GM12878 (cell line): ENCODE data around the gene CCDC187. TPM values are rescaled to one million over a fixed set of nuclear protein-coding genes. Genes with fewer than 3 reads are reported as not detected.

Experiments
- ATAC-seq: fragments of 200-7000 bp; cut with Tn5 transposase; 3 replicates; pipeline ENCODE4 v1.9.1; 2020; ENCODE audit warnings: mild to moderate bottlenecking, moderate library complexity
- BruUV-seq: library from RNA; stranded (reverse); fragments of 400-500 nt; replicated peaks from 2 replicates; lab custom pipeline; 2021; lab: Mats Ljungman, UMichigan
- CTCF ChIA-PET: fragments of 300-600 bp; sonication (Branson Sonifier 250); formaldehyde crosslinking; extraction: SDS; loops from one replicate; lab custom pipeline; 2021; ENCODE audit warnings: inconsistent platforms; lab: Yijun Ruan, JAX
- POLR2A ChIA-PET: fragments of 350-600 bp; formaldehyde crosslinking; extraction: SDS; loops from one replicate; lab custom pipeline; 2021; ENCODE audit warnings: inconsistent platforms; lab: Charles Lee
- RAD21 ChIA-PET: fragments of 300-600 bp; sonication (Branson Sonifier 250); formaldehyde crosslinking; loops from one replicate; lab custom pipeline; 2023; ENCODE audit warnings: antibody characterized with exemption; ENCODE audit not compliant: unreplicated experiment; lab: Charles Lee
- SMC1A ChIA-PET: fragments of 300-600 bp; sonication (Branson Sonifier 250); formaldehyde crosslinking; loops from one replicate; lab custom pipeline; 2023; ENCODE audit not compliant: unreplicated experiment, uncharacterized antibody; lab: Charles Lee
- DNase-seq: peaks from one replicate; pipeline ENCODE4 v3.0.0-alpha.2; 2011; ENCODE audit warnings: low read depth, low spot score
- FAIRE-seq: peaks from 3 replicates; lab custom pipeline; 2011; peaks lifted over from hg19 to GRCh38; lab: Jason Lieb, UNC
- H2AFZ ChIP-seq: 2 replicates; pipeline ENCODE4 v1.6.0; 2011; ENCODE audit warnings: low read depth, low read length, control low read depth; ENCODE audit not compliant: control insufficient read depth
- H3K27ac ChIP-seq: 2 replicates; pipeline ENCODE4 v1.5.1; 2011; ENCODE audit warnings: control low read depth; ENCODE audit not compliant: control insufficient read depth, insufficient read depth
- H3K27me3 ChIP-seq, 2 experiments: replicated peaks in 1 of 2; 2 replicates each; pipeline versions ENCODE4 v1.6.0 to v1.6.1; 2011; ENCODE audit warnings: low read length in 1 of 2; ENCODE audit not compliant: control insufficient read depth in 2 of 2, insufficient read depth in 2 of 2
- H3K36me3 ChIP-seq, 2 experiments: 2 replicates each; pipeline ENCODE4 v1.5.1; 2011; ENCODE audit warnings: low read length in 1 of 2; ENCODE audit not compliant: control insufficient read depth in 2 of 2, insufficient read depth in 2 of 2
- H3K4me1 ChIP-seq: 2 replicates; pipeline ENCODE4 v1.6.1; 2011; ENCODE audit warnings: mild to moderate bottlenecking, low read length, moderate library complexity, mixed read lengths; ENCODE audit not compliant: control insufficient read depth, insufficient read depth
- H3K4me2 ChIP-seq: 2 replicates; pipeline ENCODE4 v1.6.0; 2011; ENCODE audit warnings: control low read depth; ENCODE audit not compliant: control insufficient read depth, insufficient read depth
- H3K4me3 ChIP-seq: fragments of 200-600 bp; sonication (generic); 2 replicates; pipeline ENCODE4 v1.5.1; 2016
- H3K79me2 ChIP-seq: 2 replicates; pipeline ENCODE4 v1.6.0; 2011; ENCODE audit warnings: low read length; ENCODE audit not compliant: control insufficient read depth, insufficient read depth
- H3K9ac ChIP-seq: 2 replicates; pipeline ENCODE4 v1.8.0; 2011; ENCODE audit warnings: low read length, control low read depth, mixed read lengths; ENCODE audit not compliant: control insufficient read depth, insufficient read depth
- H3K9me3 ChIP-seq: replicated peaks from 3 replicates; pipeline ENCODE4 v1.5.1; 2011; ENCODE audit warnings: mild to moderate bottlenecking, low read length; ENCODE audit not compliant: control insufficient read depth, insufficient read depth
- H4K20me1 ChIP-seq: 2 replicates; pipeline ENCODE4 v1.6.0; 2011; ENCODE audit not compliant: control insufficient read depth, insufficient read depth
- BHLHE40 ChIP-seq, 2 experiments: fragments of 450-650 bp in 1 of 2; IDR thresholded peaks; 2 replicates each; pipeline ENCODE4 v1.6.1; 2011 to 2017; ENCODE audit warnings: low read depth in 2 of 2, borderline replicate concordance in 1 of 2, improper control_type of control experiment in 1 of 2, low read length in 1 of 2, mild to moderate bottlenecking in 1 of 2
- CEBPB ChIP-seq, 2 experiments: fragments of 150-350 bp in 1 of 2; IDR thresholded peaks; 2 replicates each; pipeline ENCODE4 v1.6.1; 2012 to 2014; ENCODE audit warnings: low read depth in 2 of 2, low read length in 2 of 2, borderline replicate concordance in 1 of 2, inconsistent platforms in 1 of 2
- HCFC1 ChIP-seq: fragments of 150-350 bp; IDR thresholded peaks from 2 replicates; pipeline ENCODE4 v1.6.1; 2014; ENCODE audit warnings: low read length
- HDAC2 ChIP-seq: fragments of 200-600 bp; sonication (generic); IDR thresholded peaks from 2 replicates; pipeline ENCODE4 v1.6.1; 2017
- HSF1 ChIP-seq: fragments of 150-350 bp; IDR thresholded peaks from 2 replicates; pipeline ENCODE4 v1.6.1; 2014; ENCODE audit warnings: mild to moderate bottlenecking, low read depth, low read length
- LARP7 ChIP-seq: fragments of 450-650 bp; IDR thresholded peaks from 2 replicates; pipeline ENCODE4 v1.6.1; 2017; ENCODE audit warnings: mild to moderate bottlenecking
- MAX ChIP-seq: IDR thresholded peaks from 2 replicates; pipeline ENCODE4 v1.6.1; 2012; ENCODE audit warnings: low read depth, low read length, improper control_type of control experiment
- NFYA ChIP-seq: IDR thresholded peaks from 2 replicates; pipeline ENCODE4 v1.6.1; 2011; ENCODE audit warnings: low read depth, mild to moderate bottlenecking, low read length, improper control_type of control experiment, borderline replicate concordance
- PBX3 ChIP-seq: IDR thresholded peaks from 2 replicates; pipeline ENCODE4 v1.6.1; 2011; ENCODE audit warnings: mild to moderate bottlenecking, low read depth, low read length, moderate library complexity; ENCODE audit not compliant: insufficient replicate concordance
- POLR2A ChIP-seq: IDR thresholded peaks from 2 replicates; pipeline ENCODE4 v1.6.1; 2011; ENCODE audit warnings: low read depth, mild to moderate bottlenecking, low read length
- SRF ChIP-seq, 2 experiments: IDR thresholded peaks; 2 replicates each; pipeline ENCODE4 v1.6.1; 2011; ENCODE audit warnings: low read depth in 2 of 2, low read length in 2 of 2, mild to moderate bottlenecking in 1 of 2, moderate library complexity in 1 of 2
- SUPT20H ChIP-seq: IDR thresholded peaks from 2 replicates; pipeline ENCODE4 v1.6.1; 2011; ENCODE audit warnings: low read depth, mild to moderate bottlenecking, low read length, moderate library complexity, borderline replicate concordance; ENCODE audit not compliant: control insufficient read depth
- ZBTB33 ChIP-seq: fragments of 450-650 bp; IDR thresholded peaks from 2 replicates; pipeline ENCODE4 v1.6.1; 2017; ENCODE audit warnings: mild to moderate bottlenecking
- WGBS: methylation state at CpG from one replicate; pipeline ENCODE4 v1.1.6; 2016; ENCODE audit warnings: low lambda C conversion rate; ENCODE audit not compliant: insufficient replicate concordance, insufficient coverage; ENCODE audit errors: missing lambda C conversion rate; 5-methylcytosine and 5-hydroxymethylcytosine counted together
- in situ Hi-C: fragments of 300-500 bp; cut with MboI; formaldehyde crosslinking; loops from 9 replicates; pipeline ENCODE4 v1.14.3; 2018; ENCODE audit warnings: mixed read lengths
- intact Hi-C: fragments of 100-400 bp; cut with micrococcal nuclease; formaldehyde crosslinking; loops from one replicate; pipeline ENCODE4 v1.14.2; 2022; ENCODE audit not compliant: unreplicated experiment
- polyA plus RNA-seq, 11 experiments: library from polyadenylated mRNA; depleted of rRNA in 4 of 11; unstranded in 6 of 11; stranded (reverse) in 5 of 11; fragments of >200 nt; fragmentation: Nextera tagmentation in 4 of 11; fragmentation: Illumina TruSeq in 1 of 11; extraction: Ambion mirVana in 4 of 11; extraction: Trizol in 1 of 11; gene quantifications; 1 replicate in 1 of 11; 2 replicates in 10 of 11; pipeline versions ENCODE4 v1.2.1 to v1.2.3, GENCODE V29; 2011 to 2016; ENCODE audit warnings: inconsistent platforms in 2 of 11, missing spikeins in 2 of 11, low read depth in 1 of 11
- total RNA-seq, 4 experiments: library from RNA; depleted of rRNA in 3 of 4; stranded (reverse); fragments of >200 nt in 3 of 4; fragmentation: Illumina TruSeq in 1 of 4; extraction: Trizol in 1 of 4; gene quantifications; 2 replicates each; pipeline versions ENCODE4 v1.2.1 to v1.2.3, GENCODE V29; 2013 to 2021
- TF ChIP-seq, protein P1 (sequence below): fragments of 450-650 bp; IDR thresholded peaks from 2 replicates; pipeline ENCODE4 v1.6.1; 2016; ENCODE audit warnings: mild to moderate bottlenecking

The CCDC187 gene
- total and polyA plus RNA-seq, 10 of the 15 experiments (the other 5 are each of a cell fraction or from before 2014, with no cell fraction given), result 0.04 to 0.23 (median 0.04) TPM; not detected in 7

DNA sequence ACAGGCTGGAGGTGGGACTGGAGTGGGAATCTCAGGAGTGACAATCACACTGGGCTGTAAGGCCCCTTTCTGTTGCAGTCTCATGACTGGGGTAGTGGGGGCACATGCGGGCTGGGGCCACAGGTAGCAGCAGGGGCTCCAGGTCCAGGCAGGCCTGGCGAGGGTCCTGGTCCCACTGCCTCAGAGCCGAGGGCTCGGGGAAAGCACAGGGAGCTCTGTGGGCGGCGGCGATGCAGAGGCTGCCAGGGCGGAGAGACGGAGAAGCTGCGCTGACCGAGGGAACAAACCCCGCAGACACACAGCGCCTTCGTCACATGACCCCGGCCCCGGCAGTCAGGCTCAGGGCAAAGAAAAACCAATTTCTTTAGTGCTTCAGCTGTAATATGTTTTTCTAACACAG, 93.6 kb downstream of the CCDC187 start (continued):
- TF ChIP-seq PBX3 (no peak), NFYA (no peak), HSF1 (no peak), BHLHE40 (IDR thresholded peaks at IDR 0.05; ENCODE audit: borderline replicate concordance in 1 of 2, low read depth in 2 of 2, low read length in 1 of 2) (no peak), SRF (IDR thresholded peaks at IDR 0.05; ENCODE audit: low read depth in 2 of 2, low read length in 2 of 2) (no peak)

- no peak for FAIRE-seq
- no peak overlapping the region for H2AFZ ChIP-seq
Measured at GRCh38 chr9:136209786-136210185, 94.1 kb downstream of the CCDC187 start.

More at GRCh38 chr9:136209786-136210185, 94.1 kb downstream of the CCDC187 start:
- Histone ChIP-seq H3K4me3 (no peak overlapping the region), H3K36me3 (peaks cover 8 to 15% of the 10 kb centered on the region in 2 experiments; a peak in 3 of 4 replicates), H3K4me1 (no peaks in the 10 kb centered on the region), H3K79me2 (no peaks in the 10 kb centered on the region), H3K9me3 (no peaks in the 10 kb centered on the region; the same call in 2 of the 3 replicates), H3K27ac (no peak overlapping the region), H3K9ac (no peak overlapping the region), H3K27me3 (no peaks in the 10 kb centered on the region), H4K20me1 (no peaks in the 10 kb centered on the region; the same call in 1 of the 2 replicates), H3K4me2 (no peak overlapping the region)
- no TSS peak for BruUV-seq
- SMC1A ChIA-PET, result no interaction called here
- CTCF ChIA-PET, result no interaction called here
- ATAC-seq, result no peak
- intact Hi-C loops, result no loop called here
- POLR2A ChIA-PET, result no interaction called here
- no peak for TF ChIP-seq LARP7
- TF ChIP-seq ZBTB33, result no peak
- no peak for TF ChIP-seq SUPT20H
- TF ChIP-seq HDAC2, result no peak
- TF ChIP-seq, protein P1, sequence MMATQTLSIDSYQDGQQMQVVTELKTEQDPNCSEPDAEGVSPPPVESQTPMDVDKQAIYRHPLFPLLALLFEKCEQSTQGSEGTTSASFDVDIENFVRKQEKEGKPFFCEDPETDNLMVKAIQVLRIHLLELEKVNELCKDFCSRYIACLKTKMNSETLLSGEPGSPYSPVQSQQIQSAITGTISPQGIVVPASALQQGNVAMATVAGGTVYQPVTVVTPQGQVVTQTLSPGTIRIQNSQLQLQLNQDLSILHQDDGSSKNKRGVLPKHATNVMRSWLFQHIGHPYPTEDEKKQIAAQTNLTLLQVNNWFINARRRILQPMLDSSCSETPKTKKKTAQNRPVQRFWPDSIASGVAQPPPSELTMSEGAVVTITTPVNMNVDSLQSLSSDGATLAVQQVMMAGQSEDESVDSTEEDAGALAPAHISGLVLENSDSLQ, result no peak
- no peak for TF ChIP-seq CEBPB (IDR thresholded peaks at IDR 0.05; ENCODE audit: borderline replicate concordance in 1 of 2, low read depth in 2 of 2, low read length in 2 of 2)
- no peak for TF ChIP-seq HCFC1
- no peak for TF ChIP-seq POLR2A
- TF ChIP-seq MAX, result no peak
- in situ Hi-C loops, result no loop called here
- RAD21 ChIA-PET, result no interaction called here
- 95% methylated on average over 17 of the region's 17 CpGs for WGBS
- DNase-seq, result no peak
